OCI-LY7 (cell line): ENCODE data around the gene MAML1. TPM values are rescaled to one million over a fixed set of nuclear protein-coding genes. Genes with fewer than 3 reads are reported as not detected.

Experiments used
- BruUV-seq: library from RNA; stranded (reverse); fragments of 400-500 nt; replicated peaks from 2 replicates; lab custom pipeline; 2021; lab: Mats Ljungman, UMichigan
- CTCF ChIA-PET: fragments of 300-600 bp; sonication (Branson Sonifier 250); formaldehyde crosslinking; loops from one replicate; lab custom pipeline; 2022; ENCODE audit warnings: antibody characterized with exemption; ENCODE audit not compliant: unreplicated experiment; lab: Charles Lee
- POLR2A ChIA-PET: fragments of 300-600 bp; sonication (Branson Sonifier 250); formaldehyde crosslinking; loops from one replicate; lab custom pipeline; 2022; ENCODE audit warnings: antibody characterized with exemption; lab: Charles Lee
- DNase-seq: peaks from one replicate; pipeline ENCODE4 v3.0.0-alpha.2; 2015; ENCODE audit warnings: low spot score
- H2AFZ ChIP-seq: fragments of 200-600 bp; sonication (generic), shearing (Covaris generic); 2 replicates; pipeline ENCODE4 v1.6.1; 2014; ENCODE audit warnings: mild to moderate bottlenecking, antibody characterized with exemption, low read length, moderate library complexity
- H3K27ac ChIP-seq: fragments of 200-600 bp; sonication (generic); 2 replicates; pipeline ENCODE4 v1.5.1; 2014; ENCODE audit warnings: mixed run types, low read depth, mild to moderate bottlenecking, moderate library complexity, low read length, inconsistent platforms; ENCODE audit not compliant: poor library complexity, severe bottlenecking
- H3K36me3 ChIP-seq: fragments of 200-600 bp; sonication (generic); 2 replicates; pipeline ENCODE4 v1.6.1; 2014; ENCODE audit warnings: mild to moderate bottlenecking, antibody characterized with exemption, low read length, moderate library complexity, mixed read lengths; ENCODE audit not compliant: insufficient read depth
- H3K4me1 ChIP-seq: fragments of 200-600 bp; sonication (generic); 2 replicates; pipeline ENCODE4 v1.5.1; 2014; ENCODE audit warnings: mild to moderate bottlenecking, low read length; ENCODE audit not compliant: insufficient read depth, poor library complexity, severe bottlenecking
- H3K4me2 ChIP-seq: fragments of 200-600 bp; sonication (generic); 2 replicates; pipeline ENCODE4 v1.6.1; 2014; ENCODE audit warnings: mild to moderate bottlenecking, low read length
- H3K4me3 ChIP-seq: fragments of 200-600 bp; sonication (generic); 2 replicates; pipeline ENCODE4 v1.5.1; 2014; ENCODE audit warnings: mild to moderate bottlenecking, low read depth, low read length; ENCODE audit not compliant: poor library complexity, severe bottlenecking
- H3K79me2 ChIP-seq: fragments of 200-600 bp; sonication (generic); 2 replicates; pipeline ENCODE4 v1.6.1; 2016; ENCODE audit warnings: low read depth, mild to moderate bottlenecking, low read length, moderate library complexity, mixed read lengths; ENCODE audit not compliant: insufficient read depth
- H3K9me2 ChIP-seq: fragments of 200-600 bp; sonication (generic); 2 replicates; pipeline ENCODE4 v1.6.1; 2016; ENCODE audit warnings: mild to moderate bottlenecking, low read length, mixed read lengths; ENCODE audit not compliant: insufficient read depth
- H3K9me3 ChIP-seq: fragments of 200-600 bp; sonication (generic); 2 replicates; pipeline ENCODE4 v1.6.1; 2014; ENCODE audit warnings: mild to moderate bottlenecking, mixed run types, low read length, mixed read lengths
- H4K20me1 ChIP-seq: fragments of 200-600 bp; sonication (generic); 2 replicates; pipeline ENCODE4 v1.6.1; 2014; ENCODE audit warnings: mild to moderate bottlenecking, antibody characterized with exemption, low read length, moderate library complexity, mixed read lengths; ENCODE audit not compliant: insufficient read depth
- EZH2phosphoT487 ChIP-seq: fragments of 200-600 bp; sonication (generic); IDR thresholded peaks from 2 replicates; pipeline ENCODE4 v1.6.1; 2018; ENCODE audit warnings: low read depth, borderline replicate concordance, mild to moderate bottlenecking, mixed run types, antibody characterized with exemption, low read length, moderate library complexity, mixed read lengths
- intact Hi-C: fragments of 100-400 bp; cut with micrococcal nuclease; formaldehyde crosslinking; loops from one replicate; pipeline ENCODE4 v1.10.0; 2022; ENCODE audit not compliant: unreplicated experiment
- total RNA-seq, 2 experiments: library from RNA; depleted of rRNA in 1 of 2; stranded (reverse); fragments of >200 nt in 1 of 2; shearing (Covaris generic) in 1 of 2; gene quantifications; 2 replicates each; pipeline ENCODE4 v1.2.3, GENCODE V29; 2014 to 2022
- TF ChIP-seq, protein P1 (sequence below): fragments of 200-600 bp; sonication (generic); conservative IDR thresholded peaks from 2 replicates; pipeline ENCODE4 v1.5.1; 2014; ENCODE audit warnings: mild to moderate bottlenecking, antibody characterized with exemption, low read length, moderate library complexity, mixed read lengths

The MAML1 gene
- total RNA-seq, 2 experiments from 2014 or later: 17.0 to 27.4 TPM

DNA sequence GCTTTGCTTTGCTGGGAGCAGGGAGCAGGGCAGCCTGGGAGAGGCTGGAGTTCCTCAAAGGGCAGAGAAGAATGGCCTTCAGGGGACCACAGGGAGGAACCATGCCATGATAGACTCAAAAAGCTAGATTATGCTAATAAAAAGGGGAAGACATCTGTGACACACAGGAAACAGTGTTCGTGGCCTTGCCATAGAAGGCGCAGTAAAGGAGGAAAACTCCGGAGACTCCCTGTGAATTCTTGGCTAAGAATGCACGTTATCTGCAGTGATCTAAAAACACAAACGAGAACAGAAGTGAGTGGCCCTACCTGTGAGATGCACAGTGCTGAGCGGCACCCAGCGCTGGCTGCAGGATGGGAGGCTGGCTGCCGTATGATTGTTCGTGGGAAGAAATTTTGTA is 45.3 kb downstream of the MAML1 start:
- ChIA-PET CTCF (no interaction called here), POLR2A (no interaction called here)
- Histone ChIP-seq H4K20me1 (no peaks in the 10 kb centered on the region), H3K79me2 (no peaks in the 10 kb centered on the region), H3K27ac (no peak overlapping the region), H2AFZ (no peak overlapping the region), H3K9me3 (no peaks in the 10 kb centered on the region), H3K36me3 (peaks cover 59% of the 10 kb centered on the region), H3K4me1 (no peaks in the 10 kb centered on the region), H3K4me3 (no peak overlapping the region), H3K4me2 (no peak overlapping the region), H3K9me2 (no peaks in the 10 kb centered on the region)
- BruUV-seq: no TSS peak
- TF ChIP-seq, protein P1, sequence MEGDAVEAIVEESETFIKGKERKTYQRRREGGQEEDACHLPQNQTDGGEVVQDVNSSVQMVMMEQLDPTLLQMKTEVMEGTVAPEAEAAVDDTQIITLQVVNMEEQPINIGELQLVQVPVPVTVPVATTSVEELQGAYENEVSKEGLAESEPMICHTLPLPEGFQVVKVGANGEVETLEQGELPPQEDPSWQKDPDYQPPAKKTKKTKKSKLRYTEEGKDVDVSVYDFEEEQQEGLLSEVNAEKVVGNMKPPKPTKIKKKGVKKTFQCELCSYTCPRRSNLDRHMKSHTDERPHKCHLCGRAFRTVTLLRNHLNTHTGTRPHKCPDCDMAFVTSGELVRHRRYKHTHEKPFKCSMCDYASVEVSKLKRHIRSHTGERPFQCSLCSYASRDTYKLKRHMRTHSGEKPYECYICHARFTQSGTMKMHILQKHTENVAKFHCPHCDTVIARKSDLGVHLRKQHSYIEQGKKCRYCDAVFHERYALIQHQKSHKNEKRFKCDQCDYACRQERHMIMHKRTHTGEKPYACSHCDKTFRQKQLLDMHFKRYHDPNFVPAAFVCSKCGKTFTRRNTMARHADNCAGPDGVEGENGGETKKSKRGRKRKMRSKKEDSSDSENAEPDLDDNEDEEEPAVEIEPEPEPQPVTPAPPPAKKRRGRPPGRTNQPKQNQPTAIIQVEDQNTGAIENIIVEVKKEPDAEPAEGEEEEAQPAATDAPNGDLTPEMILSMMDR: no peak
- TF ChIP-seq EZH2phosphoT487: no peak
- no peak for DNase-seq
- intact Hi-C loops: no loop called here

DNA sequence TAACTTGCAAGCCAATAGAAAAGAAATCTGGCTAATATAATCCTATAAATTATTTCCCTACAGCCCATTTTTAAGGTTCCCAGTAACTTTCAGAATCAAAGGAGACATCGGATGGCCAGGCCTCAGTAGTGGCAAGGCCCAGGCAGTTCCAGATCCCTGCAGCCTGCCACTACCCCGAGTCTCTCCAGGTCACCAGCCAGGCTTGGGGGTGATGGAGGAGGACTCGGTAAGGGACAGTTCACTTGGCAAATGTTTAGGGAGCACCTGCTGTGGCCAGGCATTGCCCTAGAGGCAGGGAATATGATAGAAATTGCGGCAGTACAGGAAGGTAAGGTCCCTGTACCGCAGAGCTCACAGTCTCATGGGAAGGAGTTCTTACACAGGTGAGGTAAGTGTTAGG is 46.0 kb downstream of the MAML1 start:
- Histone ChIP-seq H3K4me2 (no peak overlapping the region), H4K20me1 (no peaks in the 10 kb centered on the region), H3K27ac (no peak overlapping the region), H3K36me3 (peaks cover 53% of the 10 kb centered on the region), H3K9me2 (no peaks in the 10 kb centered on the region), H3K4me3 (no peak overlapping the region), H3K79me2 (no peaks in the 10 kb centered on the region), H2AFZ (no peak overlapping the region), H3K9me3 (no peaks in the 10 kb centered on the region), H3K4me1 (no peaks in the 10 kb centered on the region)
- no peak for DNase-seq
- TF ChIP-seq, protein P1: no peak
- no peak for TF ChIP-seq EZH2phosphoT487
- POLR2A ChIA-PET: no interaction called here
- CTCF ChIA-PET: no interaction called here
- no TSS peak for BruUV-seq
- intact Hi-C loops: no loop called here

DNA sequence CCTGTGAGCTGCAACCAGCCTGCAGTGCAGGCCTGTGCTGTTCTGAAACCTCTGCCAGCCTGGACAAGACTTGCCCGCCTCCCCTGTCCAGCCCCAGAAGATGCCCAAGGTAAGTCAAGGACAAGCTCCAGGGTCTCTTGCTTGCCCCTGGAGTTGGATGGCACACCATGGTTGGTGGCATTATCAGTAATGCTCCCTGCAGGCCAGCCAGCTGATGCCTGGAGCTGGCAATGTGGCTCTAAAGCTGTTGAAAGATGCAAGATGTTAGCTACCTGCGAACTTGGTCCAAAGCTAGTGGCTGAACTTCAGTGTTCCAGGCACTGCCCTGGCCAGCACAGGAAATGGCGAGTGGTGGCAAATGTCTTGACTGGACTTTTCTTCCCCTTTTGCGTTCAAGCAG is 47.2 kb downstream of the MAML1 start:
- Histone ChIP-seq H3K9me3 (no peaks in the 10 kb centered on the region), H3K9me2 (no peaks in the 10 kb centered on the region), H3K36me3 (peaks cover 40% of the 10 kb centered on the region), H3K79me2 (no peaks in the 10 kb centered on the region), H3K4me3 (no peak overlapping the region), H2AFZ (no peak overlapping the region), H3K4me2 (no peak overlapping the region), H3K4me1 (no peaks in the 10 kb centered on the region), H4K20me1 (no peaks in the 10 kb centered on the region), H3K27ac (no peak overlapping the region)
- TF ChIP-seq, protein P1: no peak
- no peak for TF ChIP-seq EZH2phosphoT487
- ChIA-PET CTCF (no interaction called here), POLR2A (no interaction called here)
- no TSS peak for BruUV-seq
- intact Hi-C loops: no loop called here
- no peak for DNase-seq
